HCT116 (cell line): ENCODE data around the gene ALDH7A1. TPM values are rescaled to one million over a fixed set of nuclear protein-coding genes. Genes with fewer than 3 reads are reported as not detected.

ENCODE experiments used
- ATAC-seq: fragments of 200-7000 bp; cut with Tn5 transposase; 2 replicates; pipeline ENCODE4 v1.9.1; 2020; ENCODE audit warnings: mild to moderate bottlenecking, moderate library complexity
- BruUV-seq: library from RNA; stranded (reverse); fragments of 400-500 nt; replicated peaks from 2 replicates; lab custom pipeline; 2021; lab: Mats Ljungman, UMichigan
- CTCF ChIA-PET: fragments of 300-600 bp; sonication (Branson Sonifier 250); formaldehyde crosslinking; loops from one replicate; lab custom pipeline; 2021; ENCODE audit warnings: antibody characterized with exemption; lab: Charles Lee
- POLR2A ChIA-PET: fragments of 300-600, 350-600 bp; sonication (Branson Sonifier 250); formaldehyde crosslinking; loops from one replicate; lab custom pipeline; 2021; ENCODE audit warnings: antibody characterized with exemption; lab: Charles Lee
- RAD21 ChIA-PET, 2 experiments: fragments of 300-600 bp; sonication (Branson Sonifier 250); formaldehyde crosslinking; loops; one replicate each; lab custom pipeline; 2023; ENCODE audit warnings: low total read pairs in 2 of 2; ENCODE audit not compliant: uncharacterized antibody in 2 of 2, unreplicated experiment in 2 of 2, low non-redundant PET in 1 of 2; lab: Charles Lee
- DNase-seq: peaks from one replicate; pipeline ENCODE4 v3.0.0-alpha.2; 2010; ENCODE audit warnings: low read depth, low spot score
- H2AFZ ChIP-seq: fragments of 200-600 bp; shearing (Covaris generic), sonication (generic); 2 replicates; pipeline ENCODE4 v1.6.1; 2017; ENCODE audit warnings: low read depth, mixed run types, mixed read lengths, antibody characterized with exemption, low read length; ENCODE audit not compliant: poor library complexity, severe bottlenecking
- H3K27ac ChIP-seq: 2 replicates; pipeline ENCODE4 v1.5.1; 2012; ENCODE audit warnings: low read depth, low read length
- H3K27me3 ChIP-seq: fragments of 200-600 bp; sonication (generic); 2 replicates; pipeline ENCODE4 v1.6.1; 2016; ENCODE audit warnings: mixed run types, low read length, mixed read lengths; ENCODE audit not compliant: insufficient read depth
- H3K36me3 ChIP-seq, 2 experiments: fragments of 200-500 bp in 1 of 2; fragments of 200-600 bp in 1 of 2; sonication (Bioruptor generic) in 1 of 2; sonication (generic) in 1 of 2; 2 replicates each; pipeline versions ENCODE4 v1.5.1 to v1.6.1; 2014 to 2016; ENCODE audit warnings: low read length in 2 of 2, inconsistent platforms in 1 of 2, mixed read lengths in 1 of 2, mixed run types in 1 of 2; ENCODE audit not compliant: insufficient read depth in 2 of 2, control insufficient read depth in 1 of 2
- H3K4me1 ChIP-seq, 2 experiments: fragments of 200-600 bp in 1 of 2; sonication (generic) in 1 of 2; 2 replicates each; pipeline versions ENCODE4 v1.5.1 to v1.6.1; 2012 to 2017; ENCODE audit warnings: low read length in 2 of 2, inconsistent platforms in 1 of 2, mild to moderate bottlenecking in 1 of 2, mixed read lengths in 1 of 2, mixed run types in 1 of 2, moderate library complexity in 1 of 2; ENCODE audit not compliant: insufficient read depth in 2 of 2, control insufficient read depth in 1 of 2
- H3K4me2 ChIP-seq: fragments of 200-600 bp; sonication (generic); 2 replicates; pipeline ENCODE4 v1.6.1; 2017; ENCODE audit warnings: mixed run types, low read length, mixed read lengths
- H3K4me3 ChIP-seq, 2 experiments: fragments of 200-600 bp in 1 of 2; sonication (generic) in 1 of 2; replicated peaks in 1 of 2; 2 replicates each; pipeline ENCODE4 v1.5.1; 2011 to 2016; ENCODE audit warnings: low read length in 2 of 2, control low read depth in 1 of 2, low read depth in 1 of 2, mild to moderate bottlenecking in 1 of 2, mixed read lengths in 1 of 2, mixed run types in 1 of 2
- H3K79me2 ChIP-seq: fragments of 200-600 bp; sonication (generic); 2 replicates; pipeline ENCODE4 v1.6.1; 2017; ENCODE audit warnings: mild to moderate bottlenecking, mixed run types, low read length, moderate library complexity, mixed read lengths; ENCODE audit not compliant: insufficient read depth
- H3K9ac ChIP-seq: fragments of 200-600 bp; sonication (generic); 2 replicates; pipeline ENCODE4 v1.6.1; 2016; ENCODE audit warnings: low read length, mixed read lengths
- H3K9me2 ChIP-seq: fragments of 200-600 bp; sonication (generic), shearing (Covaris generic); 2 replicates; pipeline ENCODE4 v1.6.1; 2017; ENCODE audit warnings: mixed run types, mild to moderate bottlenecking, moderate library complexity; ENCODE audit not compliant: insufficient read depth
- H3K9me3 ChIP-seq, 2 experiments: fragments of 200-500 bp in 1 of 2; fragments of 200-600 bp in 1 of 2; sonication (Bioruptor generic) in 1 of 2; sonication (generic) in 1 of 2; 2 replicates each; pipeline ENCODE4 v1.6.1; 2014 to 2017; ENCODE audit warnings: low read length in 2 of 2, mixed read lengths in 2 of 2, inconsistent platforms in 1 of 2, low read depth in 1 of 2, mild to moderate bottlenecking in 1 of 2, mixed run types in 1 of 2, moderate library complexity in 1 of 2; ENCODE audit not compliant: control insufficient read depth in 1 of 2, insufficient read depth in 1 of 2
- H4K20me1 ChIP-seq: fragments of 200-600 bp; sonication (generic), shearing (Covaris generic); 2 replicates; pipeline ENCODE4 v1.6.1; 2017; ENCODE audit warnings: mixed run types, mild to moderate bottlenecking, moderate library complexity; ENCODE audit not compliant: insufficient read depth
- ATF3 ChIP-seq: IDR thresholded peaks from 2 replicates; pipeline ENCODE4 v1.6.1; 2012
- CEBPB ChIP-seq: IDR thresholded peaks from 2 replicates; pipeline ENCODE4 v1.6.1; 2012; ENCODE audit warnings: low read depth
- EGR1 ChIP-seq: IDR thresholded peaks from 2 replicates; pipeline ENCODE4 v1.6.1; 2012; ENCODE audit warnings: low read depth
- ELF1 ChIP-seq: IDR thresholded peaks from 2 replicates; pipeline ENCODE4 v1.6.1; 2012; ENCODE audit warnings: low read depth, borderline replicate concordance
- EZH2 ChIP-seq: fragments of 200-600 bp; sonication (generic); IDR thresholded peaks from 2 replicates; pipeline ENCODE4 v1.6.1; 2017; ENCODE audit warnings: antibody characterized with exemption, mixed run types
- EZH2phosphoT487 ChIP-seq: fragments of 200-600 bp; IDR thresholded peaks from 2 replicates; pipeline ENCODE4 v1.6.1; 2018; ENCODE audit warnings: antibody characterized with exemption, borderline replicate concordance
- FOSL1 ChIP-seq: IDR thresholded peaks from 2 replicates; pipeline ENCODE4 v1.6.1; 2012; ENCODE audit warnings: low read depth
- JUND ChIP-seq: IDR thresholded peaks from 2 replicates; pipeline ENCODE4 v1.6.1; 2012
- POLR2A ChIP-seq: IDR thresholded peaks from 2 replicates; pipeline ENCODE4 v1.7.0; 2011; ENCODE audit warnings: borderline replicate concordance; ENCODE audit not compliant: insufficient read depth, insufficient read length; ENCODE audit errors: extremely low read depth
- SIN3A ChIP-seq: IDR thresholded peaks from 2 replicates; pipeline ENCODE4 v1.6.1; 2012; ENCODE audit warnings: low read depth
- SP1 ChIP-seq: IDR thresholded peaks from 2 replicates; pipeline ENCODE4 v1.6.1; 2012; ENCODE audit warnings: low read depth
- SRF ChIP-seq: IDR thresholded peaks from 2 replicates; pipeline ENCODE4 v1.6.1; 2012; ENCODE audit warnings: low read depth
- TCF7L2 ChIP-seq: IDR thresholded peaks from 2 replicates; pipeline ENCODE4 v1.7.0; 2011; ENCODE audit warnings: borderline replicate concordance, inconsistent platforms; ENCODE audit not compliant: insufficient read depth, insufficient read length; ENCODE audit errors: extremely low read depth
- YY1 ChIP-seq: IDR thresholded peaks from 2 replicates; pipeline ENCODE4 v1.6.1; 2011; ENCODE audit warnings: low read length, low read depth, moderate library complexity, mild to moderate bottlenecking; ENCODE audit not compliant: insufficient replicate concordance; ENCODE audit errors: extremely low read depth
- ZBTB33 ChIP-seq: IDR thresholded peaks from 2 replicates; pipeline ENCODE4 v1.6.1; 2011; ENCODE audit warnings: mild to moderate bottlenecking, low read length, moderate library complexity; ENCODE audit not compliant: insufficient replicate concordance; ENCODE audit errors: extremely low read depth
- intact Hi-C: fragments of 100-400 bp; cut with micrococcal nuclease; formaldehyde crosslinking; loops from 2 replicates; pipeline ENCODE4 v1.10.0; 2022
- total RNA-seq: library from RNA; stranded (reverse); gene quantifications from one replicate; pipeline ENCODE4 v1.2.1, GENCODE V29; 2021; ENCODE audit not compliant: unreplicated experiment
- TF ChIP-seq, protein P1 (sequence below), 3 experiments: fragments of 200-600 bp in 1 of 3; sonication (generic) in 1 of 3; IDR thresholded peaks in 2 of 3; conservative IDR thresholded peaks in 1 of 3; 2 replicates each; pipeline ENCODE4 v1.5.1; 2012 to 2017; ENCODE audit warnings: low read depth in 2 of 3, low read length in 2 of 3, antibody characterized with exemption in 1 of 3, borderline replicate concordance in 1 of 3, control low read depth in 1 of 3, mild to moderate bottlenecking in 1 of 3, mixed read lengths in 1 of 3, mixed run types in 1 of 3, moderate library complexity in 1 of 3; ENCODE audit not compliant: insufficient read depth in 1 of 3

ALDH7A1 gene
- total RNA-seq, 1 experiment from 2014 or later = 93.2 TPM

DNA sequence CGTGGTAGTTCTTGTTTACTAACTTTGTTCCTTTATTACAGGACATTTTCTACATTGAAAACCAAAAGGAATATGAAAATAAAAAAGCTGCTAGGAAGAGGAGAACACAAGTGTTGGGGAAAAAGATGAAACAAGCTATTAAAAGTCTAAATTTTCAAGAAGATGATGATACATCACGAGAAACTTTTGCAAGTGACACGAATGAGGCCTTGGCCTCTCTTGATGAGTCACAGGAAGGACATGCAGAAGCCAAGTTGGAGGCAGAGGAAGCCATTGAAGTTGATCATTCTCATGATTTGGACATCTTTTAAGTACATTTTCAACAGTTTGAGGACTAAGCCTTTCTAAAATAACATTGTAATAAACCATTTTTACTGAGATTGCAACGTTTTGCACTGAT lies 29.5 kb upstream of the ALDH7A1 start:
- no peaks in the 10 kb centered on the region for H3K9me3 ChIP-seq
- H3K79me2 ChIP-seq = peaks cover 40% of the 10 kb centered on the region
- BruUV-seq = no TSS peak
- no peaks in the 10 kb centered on the region for H3K9me2 ChIP-seq
- DNase-seq (peak; percentile 73), ATAC-seq (peak; percentile 79)
- intact Hi-C loops = no loop called here
- H3K27ac ChIP-seq = peak overlapping the region; percentile 86
- H3K9ac ChIP-seq = peak overlapping the region; percentile 16; the same call in 1 of the 2 replicates
- peaks cover 29 to 34% of the 10 kb centered on the region in 2 experiments for H3K4me1 ChIP-seq
- no peak for TF ChIP-seq ZBTB33
- peak; percentile 30 for TF ChIP-seq SP1
- TF ChIP-seq POLR2A = no peak
- peak; percentile 57; the same call in 1 of the 2 replicates for TF ChIP-seq JUND
- no peak for TF ChIP-seq TCF7L2
- TF ChIP-seq FOSL1 = peak; percentile 59; the same call in 1 of the 2 replicates
- 0 out of 2 replicates have a peak, but pooled peaks have one; percentile 5 for TF ChIP-seq CEBPB
- no peak for TF ChIP-seq EZH2
- no peak for TF ChIP-seq YY1
- TF ChIP-seq, protein P1, sequence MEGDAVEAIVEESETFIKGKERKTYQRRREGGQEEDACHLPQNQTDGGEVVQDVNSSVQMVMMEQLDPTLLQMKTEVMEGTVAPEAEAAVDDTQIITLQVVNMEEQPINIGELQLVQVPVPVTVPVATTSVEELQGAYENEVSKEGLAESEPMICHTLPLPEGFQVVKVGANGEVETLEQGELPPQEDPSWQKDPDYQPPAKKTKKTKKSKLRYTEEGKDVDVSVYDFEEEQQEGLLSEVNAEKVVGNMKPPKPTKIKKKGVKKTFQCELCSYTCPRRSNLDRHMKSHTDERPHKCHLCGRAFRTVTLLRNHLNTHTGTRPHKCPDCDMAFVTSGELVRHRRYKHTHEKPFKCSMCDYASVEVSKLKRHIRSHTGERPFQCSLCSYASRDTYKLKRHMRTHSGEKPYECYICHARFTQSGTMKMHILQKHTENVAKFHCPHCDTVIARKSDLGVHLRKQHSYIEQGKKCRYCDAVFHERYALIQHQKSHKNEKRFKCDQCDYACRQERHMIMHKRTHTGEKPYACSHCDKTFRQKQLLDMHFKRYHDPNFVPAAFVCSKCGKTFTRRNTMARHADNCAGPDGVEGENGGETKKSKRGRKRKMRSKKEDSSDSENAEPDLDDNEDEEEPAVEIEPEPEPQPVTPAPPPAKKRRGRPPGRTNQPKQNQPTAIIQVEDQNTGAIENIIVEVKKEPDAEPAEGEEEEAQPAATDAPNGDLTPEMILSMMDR (IDR thresholded peaks at IDR 0.05 in 2 of 3, conservative IDR thresholded peaks at IDR 0.05 in 1 of 3; ENCODE audit: borderline replicate concordance in 1 of 3, insufficient read depth in 1 of 3, low read depth in 2 of 3, low read length in 2 of 3) = no peak
- TF ChIP-seq EGR1 = 0 out of 2 replicates have a peak, but pooled peaks have one; percentile 9
- peak; percentile 46; the same call in 1 of the 2 replicates for TF ChIP-seq SRF
- no peak for TF ChIP-seq SIN3A
- TF ChIP-seq ATF3 = 0 out of 2 replicates have a peak, but pooled peaks have one; percentile 8
- TF ChIP-seq EZH2phosphoT487 = no peak
- TF ChIP-seq ELF1 = no peak
- peaks cover 4 to 14% of the 10 kb centered on the region in 2 experiments; a peak in 2 of 4 replicates for H3K36me3 ChIP-seq
- H4K20me1 ChIP-seq = no peaks in the 10 kb centered on the region
- H3K27me3 ChIP-seq = no peaks in the 10 kb centered on the region
- no peak overlapping the region for H2AFZ ChIP-seq
- ChIA-PET RAD21 (no interaction called here), POLR2A (no interaction called here), CTCF (no interaction called here)
- H3K4me3 ChIP-seq = peak overlapping the region in 1 of 2 experiments; percentile 36; a peak in 2 of 4 replicates
- peak overlapping the region; percentile 80 for H3K4me2 ChIP-seq
